SU-DHL-6 (cell line): ENCODE results near the gene ZNF354C.

ENCODE experiments used
- EZH2phosphoT487 ChIP-seq: fragments of 200-600 bp; sonication (generic), shearing (Covaris generic); conservative IDR thresholded peaks from 2 replicates; pipeline ENCODE4 v1.6.1; 2018; ENCODE audit warnings: mild to moderate bottlenecking, antibody characterized with exemption, low read length, moderate library complexity, mixed read lengths
- TF ChIP-seq, protein P1 (sequence below): fragments of 200-600 bp; sonication (generic); IDR thresholded peaks from one replicate; pipeline ENCODE4 v1.5.1; 2017; ENCODE audit warnings: antibody characterized with exemption, mild to moderate bottlenecking, low read length, moderate library complexity; ENCODE audit not compliant: insufficient read depth, poor library complexity, severe bottlenecking

- TF ChIP-seq, protein P1, sequence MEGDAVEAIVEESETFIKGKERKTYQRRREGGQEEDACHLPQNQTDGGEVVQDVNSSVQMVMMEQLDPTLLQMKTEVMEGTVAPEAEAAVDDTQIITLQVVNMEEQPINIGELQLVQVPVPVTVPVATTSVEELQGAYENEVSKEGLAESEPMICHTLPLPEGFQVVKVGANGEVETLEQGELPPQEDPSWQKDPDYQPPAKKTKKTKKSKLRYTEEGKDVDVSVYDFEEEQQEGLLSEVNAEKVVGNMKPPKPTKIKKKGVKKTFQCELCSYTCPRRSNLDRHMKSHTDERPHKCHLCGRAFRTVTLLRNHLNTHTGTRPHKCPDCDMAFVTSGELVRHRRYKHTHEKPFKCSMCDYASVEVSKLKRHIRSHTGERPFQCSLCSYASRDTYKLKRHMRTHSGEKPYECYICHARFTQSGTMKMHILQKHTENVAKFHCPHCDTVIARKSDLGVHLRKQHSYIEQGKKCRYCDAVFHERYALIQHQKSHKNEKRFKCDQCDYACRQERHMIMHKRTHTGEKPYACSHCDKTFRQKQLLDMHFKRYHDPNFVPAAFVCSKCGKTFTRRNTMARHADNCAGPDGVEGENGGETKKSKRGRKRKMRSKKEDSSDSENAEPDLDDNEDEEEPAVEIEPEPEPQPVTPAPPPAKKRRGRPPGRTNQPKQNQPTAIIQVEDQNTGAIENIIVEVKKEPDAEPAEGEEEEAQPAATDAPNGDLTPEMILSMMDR = no peak
- TF ChIP-seq EZH2phosphoT487 = no peak
Observed at GRCh38 chr5:179023528-179024189, 36.5 kb upstream of the ZNF354C start, which contains the start of gene ZNF879.
